ENCODE results near the gene ZNF474. TPM values are rescaled to one million over a fixed set of nuclear protein-coding genes. Genes with fewer than 3 reads are reported as not detected.

The ZNF474 gene
- total RNA-seq, 1 donor from 2014 or later = not detected

DNA sequence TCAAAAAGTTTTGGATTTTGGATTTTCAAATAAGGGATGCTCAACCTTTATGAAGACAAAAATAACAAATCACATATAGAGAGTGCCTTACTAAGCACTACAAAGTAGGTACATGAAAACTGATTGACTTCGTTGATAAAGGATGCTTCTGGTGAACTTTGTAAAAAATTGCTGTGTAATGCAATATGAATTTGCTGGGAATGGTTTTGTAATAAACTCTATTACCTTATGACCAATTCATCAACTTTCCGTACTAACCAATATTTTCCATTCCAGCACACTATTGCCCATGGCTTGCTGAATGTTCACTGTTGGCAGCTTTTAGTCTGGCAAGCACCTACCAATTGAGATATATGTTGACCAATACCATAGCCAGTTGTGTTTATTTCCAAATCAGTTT is 23.4 kb upstream of the ZNF474 start:
- Mint-ChIP-seq H3K27me3 (peaks cover 2% of the 10 kb centered on the region), H3K9me3 (no peaks in the 10 kb centered on the region), H3K4me3 (no peak overlapping the region), H3K4me1 (no peaks in the 10 kb centered on the region), H3K36me3 (ENCODE audit: low read depth) (no peaks in the 10 kb centered on the region), H3K27ac (no peak overlapping the region)
- intact Hi-C loops (cut with micrococcal nuclease) = no loop called here
- no peak for DNase-seq

DNA sequence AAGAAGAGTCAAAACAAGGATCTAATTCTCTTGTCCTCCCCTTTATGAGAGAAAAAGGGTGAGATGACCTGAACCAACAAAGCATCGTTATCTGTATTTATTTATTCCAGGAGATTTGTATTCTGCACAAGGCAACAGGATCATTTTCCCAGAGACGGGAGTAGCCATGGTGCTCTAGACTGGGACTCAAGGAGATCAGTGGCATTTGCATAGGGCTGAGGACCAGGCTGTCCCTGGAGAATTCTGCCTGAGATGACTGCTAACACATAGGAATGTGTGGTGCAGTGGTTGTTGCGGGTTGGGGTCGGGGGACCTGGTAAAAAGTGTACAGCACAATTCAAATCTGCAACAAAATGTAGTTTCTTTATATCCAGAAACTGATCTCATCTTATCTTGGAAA is 22.3 kb upstream of the ZNF474 start:
- DNase-seq = no peak
- no peak overlapping the region for H3K27ac Mint-ChIP-seq
- peaks cover 2% of the 10 kb centered on the region for H3K27me3 Mint-ChIP-seq
- intact Hi-C loops (cut with micrococcal nuclease) = no loop called here
- H3K9me3 Mint-ChIP-seq = no peaks in the 10 kb centered on the region
- H3K4me3 Mint-ChIP-seq = no peak overlapping the region
- no peaks in the 10 kb centered on the region for H3K4me1 Mint-ChIP-seq
- no peaks in the 10 kb centered on the region for H3K36me3 Mint-ChIP-seq (ENCODE audit: low read depth)

DNA sequence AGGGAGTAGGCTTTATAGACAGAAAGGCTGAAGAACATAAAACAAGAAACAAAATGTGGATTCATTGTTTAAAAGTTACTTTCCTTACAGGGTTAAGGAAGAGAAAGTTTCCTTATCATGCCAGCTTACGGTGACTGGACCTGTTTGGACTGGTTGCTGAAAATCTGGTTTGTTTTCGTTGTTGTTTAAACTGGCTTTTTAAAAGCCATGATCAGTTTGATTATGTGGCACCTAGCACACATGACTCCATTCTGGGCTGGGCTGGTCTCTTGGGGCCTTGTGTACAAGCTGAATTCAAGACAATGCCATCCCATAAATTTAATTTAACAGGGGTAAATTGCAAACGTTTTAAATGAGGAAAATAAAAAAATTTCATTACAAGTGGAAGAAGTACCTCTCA is 18.4 kb upstream of the ZNF474 start:
- intact Hi-C loops (cut with micrococcal nuclease) = no loop called here
- Mint-ChIP-seq H3K4me3 (no peak overlapping the region), H3K36me3 (ENCODE audit: low read depth) (no peaks in the 10 kb centered on the region), H3K4me1 (no peaks in the 10 kb centered on the region), H3K27ac (no peak overlapping the region), H3K9me3 (no peaks in the 10 kb centered on the region), H3K27me3 (peaks cover 4% of the 10 kb centered on the region)
- DNase-seq = no peak

DNA sequence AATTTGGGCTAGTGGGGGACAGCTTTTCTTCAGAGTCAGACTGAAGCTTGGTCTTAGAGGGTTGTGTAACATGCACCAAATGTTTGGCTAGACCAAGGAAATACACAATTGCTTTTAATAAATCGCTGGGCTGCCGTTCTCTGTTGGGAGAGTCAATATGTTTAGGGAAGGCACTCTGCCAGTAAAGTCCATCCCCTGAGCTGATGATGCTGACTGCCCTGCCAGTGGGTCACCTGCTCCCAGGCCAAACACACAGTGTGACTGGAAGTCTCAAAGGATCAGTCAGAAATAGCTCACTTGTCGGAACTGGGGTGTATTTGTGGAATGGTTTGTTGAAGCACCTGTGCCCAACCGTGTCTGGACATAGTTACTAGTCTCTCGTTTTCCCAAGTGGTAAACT is 17.9 kb upstream of the ZNF474 start:
- Mint-ChIP-seq H3K27me3 (peaks cover 4% of the 10 kb centered on the region), H3K4me3 (no peak overlapping the region), H3K4me1 (no peaks in the 10 kb centered on the region), H3K27ac (no peak overlapping the region), H3K9me3 (no peaks in the 10 kb centered on the region), H3K36me3 (ENCODE audit: low read depth) (no peaks in the 10 kb centered on the region)
- DNase-seq = no peak
- intact Hi-C loops (cut with micrococcal nuclease) = no loop called here

DNA sequence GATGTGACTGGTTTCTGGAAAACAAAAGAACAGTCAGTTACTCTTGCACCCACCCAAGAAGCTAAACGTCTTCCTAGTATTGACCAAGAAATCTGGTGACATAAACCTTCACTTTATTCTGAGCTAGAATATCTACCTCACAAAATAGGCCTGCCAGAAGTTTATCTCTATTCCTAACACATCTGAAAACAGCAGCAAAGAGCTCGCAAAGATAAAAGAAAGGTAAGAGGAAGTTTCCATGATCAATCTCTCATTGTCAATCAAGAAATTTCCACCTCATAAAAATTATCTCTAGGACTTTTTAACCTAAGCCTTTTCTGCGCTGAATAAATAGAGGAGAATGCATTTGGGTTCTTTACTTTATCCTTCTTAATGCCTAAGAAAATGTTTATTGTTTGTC is 17.3 kb upstream of the ZNF474 start:
- no peak for DNase-seq
- Mint-ChIP-seq H3K4me1 (no peaks in the 10 kb centered on the region), H3K36me3 (ENCODE audit: low read depth) (no peaks in the 10 kb centered on the region), H3K27me3 (peaks cover 4% of the 10 kb centered on the region), H3K9me3 (no peaks in the 10 kb centered on the region), H3K27ac (no peak overlapping the region), H3K4me3 (no peak overlapping the region)
- intact Hi-C loops (cut with micrococcal nuclease) = no loop called here

DNA sequence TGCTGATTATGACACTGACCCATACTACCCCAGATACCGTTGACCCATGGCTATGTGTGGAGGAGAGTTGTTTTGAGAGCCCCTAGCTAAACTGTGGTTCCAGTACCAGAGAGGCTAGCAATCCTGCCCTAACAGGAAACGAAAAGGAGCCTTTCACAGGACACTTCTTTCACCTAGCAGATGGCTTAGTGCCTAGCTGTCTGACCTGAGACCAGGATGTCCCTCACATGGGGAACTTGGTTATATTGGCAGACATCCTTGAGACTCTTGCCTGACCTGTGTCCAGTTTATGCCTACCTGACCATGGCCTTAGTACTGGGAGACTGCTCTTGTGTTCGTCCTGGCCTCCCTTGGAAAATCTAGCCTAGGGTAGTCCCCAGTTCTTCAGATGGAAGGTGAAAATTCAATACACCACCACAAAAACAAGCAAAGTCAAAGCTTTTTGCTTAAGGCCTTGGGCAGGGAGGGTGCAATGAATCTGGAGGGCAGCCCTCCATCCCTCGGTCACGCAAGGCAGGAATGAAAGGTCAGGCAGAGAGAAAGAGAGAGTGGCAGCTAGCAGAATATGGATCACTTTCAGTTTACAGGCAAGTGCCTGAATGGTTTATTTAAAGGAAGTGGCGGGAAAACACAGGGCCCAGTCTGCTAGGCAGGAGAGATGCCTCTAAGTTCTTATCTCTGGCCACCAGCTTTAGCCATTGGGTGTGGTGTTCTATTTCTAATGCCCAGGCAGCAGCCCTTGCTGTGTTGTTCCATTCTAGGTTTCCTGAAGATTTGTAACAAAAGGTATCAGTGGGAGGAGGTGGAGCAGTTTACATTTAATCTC is 16.4 kb upstream of the ZNF474 start:
- Mint-ChIP-seq H3K9me3 (no peaks in the 10 kb centered on the region), H3K36me3 (ENCODE audit: low read depth) (no peaks in the 10 kb centered on the region), H3K4me1 (no peaks in the 10 kb centered on the region), H3K27ac (no peak overlapping the region), H3K27me3 (peaks cover 4% of the 10 kb centered on the region), H3K4me3 (no peak overlapping the region)
- DNase-seq = no peak
- intact Hi-C loops (cut with micrococcal nuclease) = no loop called here

DNA sequence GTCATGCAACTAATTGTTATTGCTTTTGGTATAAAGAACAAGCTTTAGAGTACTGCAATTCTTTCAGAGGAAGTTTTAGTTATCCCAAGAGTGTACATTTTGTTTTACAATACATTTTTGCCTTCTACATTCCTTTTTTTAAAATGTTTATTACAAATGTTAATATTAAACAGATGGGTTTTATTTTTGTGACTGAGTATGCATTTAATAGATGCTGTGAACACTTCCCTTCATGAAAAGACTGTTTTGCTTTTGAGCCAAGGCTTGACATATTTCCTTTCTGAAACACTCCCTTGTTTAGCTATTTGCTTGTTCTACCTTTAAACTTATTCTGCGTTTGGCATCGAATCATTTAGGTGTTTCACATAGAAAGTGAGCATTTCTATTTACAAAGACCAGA is 14.8 kb upstream of the ZNF474 start:
- no peak for DNase-seq
- Mint-ChIP-seq H3K36me3 (ENCODE audit: low read depth) (no peaks in the 10 kb centered on the region), H3K9me3 (no peaks in the 10 kb centered on the region), H3K4me3 (no peak overlapping the region), H3K4me1 (no peaks in the 10 kb centered on the region), H3K27me3 (peaks cover 2% of the 10 kb centered on the region), H3K27ac (no peak overlapping the region)
- intact Hi-C loops (cut with micrococcal nuclease) = no loop called here

DNA sequence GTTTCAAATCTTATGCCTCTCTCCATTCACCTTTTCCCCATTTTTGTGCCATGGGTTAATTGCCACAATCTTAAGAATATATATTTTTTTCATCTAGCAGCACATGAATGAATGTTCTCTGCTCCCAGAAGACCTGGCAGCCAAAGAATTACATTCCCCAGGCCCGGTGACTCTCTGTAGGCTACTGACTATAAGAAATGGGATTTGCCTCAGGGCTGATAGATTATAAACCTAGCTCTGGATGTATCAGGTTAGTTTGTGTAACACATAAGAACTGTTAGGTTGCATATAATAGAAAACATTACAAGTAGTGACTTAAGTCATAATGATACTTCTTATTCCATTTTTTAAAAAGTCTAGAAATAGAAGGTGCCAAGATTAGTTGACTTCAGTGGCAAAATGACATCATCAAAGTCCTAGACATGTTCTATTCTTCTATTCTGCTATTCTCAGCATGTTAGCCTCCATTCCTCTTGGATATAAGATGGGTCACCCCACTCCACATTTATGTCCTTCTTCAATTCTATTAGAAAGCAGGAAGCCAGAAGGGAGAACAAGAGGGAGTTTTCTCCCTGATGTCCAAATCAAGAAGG is 10.9 kb upstream of the ZNF474 start:
- Mint-ChIP-seq H3K36me3 (ENCODE audit: low read depth) (no peaks in the 10 kb centered on the region), H3K9me3 (no peaks in the 10 kb centered on the region), H3K4me3 (no peak overlapping the region), H3K4me1 (no peaks in the 10 kb centered on the region), H3K27me3 (peaks cover 2% of the 10 kb centered on the region), H3K27ac (no peak overlapping the region)
- no peak for DNase-seq
- intact Hi-C loops (cut with micrococcal nuclease) = no loop called here

DNA sequence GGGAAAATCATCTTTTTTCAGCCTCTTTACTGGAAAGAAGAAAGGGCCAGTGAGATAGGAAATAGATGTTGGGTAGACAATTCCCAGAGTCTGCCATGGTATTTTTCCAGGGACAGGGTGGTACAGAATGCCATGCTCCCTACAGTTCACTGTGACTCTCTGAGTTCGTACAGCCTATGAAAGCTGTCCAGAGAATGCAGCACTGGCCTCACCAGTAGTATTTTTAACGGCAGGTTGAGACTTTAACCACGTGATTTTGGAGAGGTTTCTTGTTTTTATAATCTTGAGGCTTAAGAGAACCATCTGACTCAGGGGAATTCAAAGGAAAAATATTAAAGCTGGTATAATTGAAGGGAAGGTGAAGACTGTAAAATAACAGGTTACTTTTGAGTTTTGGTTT is 10.1 kb upstream of the ZNF474 start:
- no peak for DNase-seq
- no peaks in the 10 kb centered on the region for H3K36me3 Mint-ChIP-seq (ENCODE audit: low read depth)
- no peak overlapping the region for H3K27ac Mint-ChIP-seq
- no peaks in the 10 kb centered on the region for H3K4me1 Mint-ChIP-seq
- no peaks in the 10 kb centered on the region for H3K27me3 Mint-ChIP-seq
- H3K4me3 Mint-ChIP-seq = no peak overlapping the region
- H3K9me3 Mint-ChIP-seq = no peaks in the 10 kb centered on the region
- intact Hi-C loops (cut with micrococcal nuclease) = no loop called here

DNA sequence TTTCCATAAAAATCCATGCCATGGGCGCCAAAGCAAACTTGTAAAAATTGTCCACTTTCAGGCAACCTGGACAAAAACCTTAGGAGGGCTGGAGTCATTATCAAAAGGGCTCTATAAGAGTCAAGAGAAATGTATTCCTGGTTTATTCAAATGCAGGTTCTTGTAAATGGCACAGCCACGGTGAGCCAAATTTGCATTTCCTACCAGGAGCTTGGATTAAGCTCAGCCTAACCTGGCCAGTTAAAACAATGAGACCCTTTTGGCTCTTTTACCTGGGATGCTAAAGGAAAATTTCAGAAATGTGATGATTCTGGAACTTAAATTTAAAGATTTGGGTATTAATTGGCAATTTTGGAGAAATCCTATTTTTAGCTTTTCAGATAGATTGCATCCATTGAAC is 8.9 kb upstream of the ZNF474 start:
- Mint-ChIP-seq H3K27me3 (no peaks in the 10 kb centered on the region), H3K36me3 (ENCODE audit: low read depth) (no peaks in the 10 kb centered on the region), H3K4me3 (no peak overlapping the region), H3K9me3 (no peaks in the 10 kb centered on the region), H3K4me1 (no peaks in the 10 kb centered on the region), H3K27ac (no peak overlapping the region)
- no peak for DNase-seq
- intact Hi-C loops (cut with micrococcal nuclease) = no loop called here

DNA sequence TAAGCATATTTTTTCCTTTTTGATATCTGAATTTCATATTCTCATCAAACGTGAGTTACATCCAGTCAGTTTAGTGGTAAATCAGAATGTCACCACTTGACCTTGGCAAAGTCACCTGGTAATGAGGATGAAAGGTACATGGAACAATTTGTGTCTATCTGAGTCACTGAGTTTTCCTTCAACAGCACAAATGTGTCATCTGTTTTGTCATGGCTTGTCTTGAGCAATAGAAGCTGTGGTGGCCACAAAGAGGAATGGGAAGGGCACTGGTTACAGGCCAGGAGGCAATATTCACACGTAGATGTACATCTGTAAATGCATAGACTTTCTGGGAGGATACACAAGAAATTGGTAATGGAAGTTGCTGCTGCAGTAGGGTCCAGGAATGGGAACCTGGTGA is 8.4 kb upstream of the ZNF474 start:
- Mint-ChIP-seq H3K27ac (no peak overlapping the region), H3K27me3 (no peaks in the 10 kb centered on the region)
- intact Hi-C loops (cut with micrococcal nuclease) = no loop called here

DNA sequence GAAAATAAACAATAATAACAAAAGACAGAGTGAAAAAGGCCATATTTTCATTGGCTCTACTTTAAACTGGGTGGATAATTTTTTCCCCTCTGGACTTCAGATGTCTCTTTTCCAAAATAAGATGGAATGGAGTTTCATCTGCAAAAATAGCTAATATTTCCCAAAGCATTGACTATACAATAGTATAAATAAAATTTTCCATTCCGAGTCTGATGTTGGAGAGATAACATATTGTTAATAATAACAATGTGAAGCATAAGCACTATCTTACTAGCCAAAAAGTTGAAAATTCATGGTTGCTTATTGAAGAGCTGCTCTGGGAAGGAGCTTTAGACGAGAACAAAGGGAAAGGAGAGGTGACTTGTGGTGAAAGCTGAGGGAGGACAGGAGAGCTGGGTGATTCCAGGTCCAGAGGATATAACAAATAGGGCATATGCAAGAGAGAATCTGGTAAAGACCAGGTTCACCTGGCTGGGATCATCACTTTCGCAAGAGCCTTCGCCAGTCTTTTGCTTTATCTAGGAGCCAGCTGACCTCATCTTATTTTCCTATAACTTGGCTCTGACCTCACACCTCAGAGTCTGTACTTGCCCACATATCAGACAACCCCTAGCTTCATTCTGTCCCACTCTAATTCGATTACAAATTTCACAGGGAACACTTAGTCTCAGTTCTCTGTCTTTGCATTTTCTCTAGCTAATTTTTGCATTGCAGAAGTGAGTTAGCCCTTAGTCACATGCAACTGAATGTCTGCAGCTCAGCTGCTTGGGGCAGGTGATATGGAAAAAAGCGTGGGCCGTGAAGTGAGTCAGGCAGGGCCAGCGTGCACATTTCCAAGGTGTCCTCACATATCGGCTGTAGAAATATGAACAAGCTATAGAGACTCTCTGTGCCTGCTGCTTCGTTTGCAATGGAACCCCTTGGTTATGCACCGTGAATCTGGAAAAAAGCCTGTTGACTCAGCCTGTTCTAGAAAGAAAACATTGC is 7.6 kb upstream of the ZNF474 start:
- Mint-ChIP-seq H3K4me3 (no peak overlapping the region), H3K27me3 (no peaks in the 10 kb centered on the region), H3K27ac (no peak overlapping the region), H3K9me3 (no peaks in the 10 kb centered on the region), H3K36me3 (ENCODE audit: low read depth) (no peaks in the 10 kb centered on the region), H3K4me1 (no peaks in the 10 kb centered on the region)
- DNase-seq = no peak
- intact Hi-C loops (cut with micrococcal nuclease) = no loop called here

More for the DNA sequence above, 8.4 kb upstream of the ZNF474 start:
- H3K4me3 Mint-ChIP-seq = no peak overlapping the region
- no peaks in the 10 kb centered on the region for H3K9me3 Mint-ChIP-seq
- H3K36me3 Mint-ChIP-seq (ENCODE audit: low read depth) = no peaks in the 10 kb centered on the region
- DNase-seq = no peak
- H3K4me1 Mint-ChIP-seq = no peaks in the 10 kb centered on the region

DNA sequence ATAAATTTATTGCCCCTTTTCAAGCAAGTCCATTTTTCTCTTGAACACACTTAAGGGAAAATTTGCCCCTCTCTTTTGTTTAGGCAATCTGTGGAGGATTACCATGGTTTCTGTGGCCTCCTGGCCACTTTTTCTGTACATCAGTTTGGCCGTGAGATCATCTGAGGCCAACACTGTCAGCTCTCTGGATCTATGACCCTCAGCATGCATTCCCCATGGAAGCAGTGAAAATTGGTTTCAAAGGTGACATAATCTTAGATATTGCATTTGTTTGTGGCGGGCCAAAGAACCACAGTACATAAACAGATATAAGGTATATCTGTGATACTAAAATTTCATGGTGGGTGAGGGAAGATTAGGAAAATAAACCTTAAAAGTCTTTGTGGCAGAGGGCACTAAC is 4.6 kb upstream of the ZNF474 start:
- H3K36me3 Mint-ChIP-seq (ENCODE audit: low read depth) = no peaks in the 10 kb centered on the region
- no peak for DNase-seq
- H3K4me3 Mint-ChIP-seq = no peak overlapping the region
- no peaks in the 10 kb centered on the region for H3K4me1 Mint-ChIP-seq
- intact Hi-C loops (cut with micrococcal nuclease) = no loop called here
- H3K27ac Mint-ChIP-seq = no peak overlapping the region
- no peaks in the 10 kb centered on the region for H3K27me3 Mint-ChIP-seq
- H3K9me3 Mint-ChIP-seq = no peaks in the 10 kb centered on the region

DNA sequence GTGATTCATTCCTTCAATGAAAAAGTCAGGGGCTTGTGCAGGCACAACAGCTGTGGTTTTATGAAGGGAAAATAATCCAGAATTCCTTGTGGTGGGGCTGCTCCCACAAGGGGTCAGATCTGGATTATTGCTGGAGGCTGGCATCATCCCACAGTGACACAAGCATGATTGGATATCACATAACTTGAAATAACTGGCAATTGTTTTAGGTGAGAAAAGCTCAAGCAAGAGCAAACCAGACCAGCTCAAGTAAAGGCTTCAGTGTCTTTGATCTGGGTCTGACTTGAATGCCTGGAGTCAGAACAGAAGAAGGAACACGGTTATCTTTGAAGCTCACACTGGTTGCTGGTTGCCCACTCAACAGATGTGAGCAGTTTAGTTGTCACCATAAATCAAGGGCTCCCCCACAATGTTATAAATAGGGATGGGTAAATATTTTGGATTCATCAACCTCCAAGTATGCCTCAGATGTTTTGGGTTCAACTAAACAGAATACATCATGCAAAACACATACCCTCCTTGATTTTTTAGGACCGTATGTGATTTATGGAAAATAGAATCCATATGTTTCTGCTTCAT is 3.1 kb upstream of the ZNF474 start:
- no peak for DNase-seq
- intact Hi-C loops (cut with micrococcal nuclease) = no loop called here
- no peaks in the 10 kb centered on the region for H3K9me3 Mint-ChIP-seq
- H3K36me3 Mint-ChIP-seq (ENCODE audit: low read depth) = no peaks in the 10 kb centered on the region
- H3K4me3 Mint-ChIP-seq = no peak overlapping the region
- H3K27ac Mint-ChIP-seq = no peak overlapping the region
- no peaks in the 10 kb centered on the region for H3K27me3 Mint-ChIP-seq
- H3K4me1 Mint-ChIP-seq = no peaks in the 10 kb centered on the region

Data from activated CD4-positive, alpha-beta T cell treated with anti-CD3 and anti-CD28 coated beads, Interleukin-2, amount 10 ng/mL, durations not matched to agents 24 days and 14 days (primary cell).